A549 (cell line): ENCODE measurements around the gene ABCC4. TPM values are rescaled to one million over a fixed set of nuclear protein-coding genes. Genes with fewer than 3 reads are reported as not detected.
A peak's percentile ranks its signal among the peaks of the same experiment; 100 is the strongest.
"Not testable (repeated sequence)": the region's sequence is repeated elsewhere in the genome, so short reads cannot be mapped to it uniquely, and the experiment has no call there.

ENCODE experiments used
- ATAC-seq, 2 experiments: fragments of 200-7000 bp in 1 of 2; fragments of >200 bp in 1 of 2; cut with Nextera tagmentation in 1 of 2; cut with Tn5 transposase in 1 of 2; 3 replicates each; pipeline versions ENCODE4 v1.8.0 to v1.9.1; 2018 to 2020; ENCODE audit warnings: mild to moderate bottlenecking in 1 of 2, moderate library complexity in 1 of 2
- CTCF ChIA-PET: fragments of 300-600 bp; sonication (Branson Sonifier 250); formaldehyde crosslinking; extraction: SDS; loops from one replicate; lab custom pipeline; 2021; ENCODE audit warnings: antibody characterized with exemption, inconsistent platforms; lab: Yijun Ruan, JAX
- POLR2A ChIA-PET: fragments of 350-600 bp; formaldehyde crosslinking; extraction: SDS; loops from one replicate; lab custom pipeline; 2021; ENCODE audit warnings: antibody characterized with exemption, inconsistent platforms; lab: Yijun Ruan, JAX
- DNase-seq, 2 experiments: peaks; one replicate each; pipeline versions ENCODE4 v3.0.0 to v3.0.0-alpha.2; 2011 to 2016; ENCODE audit warnings: low read depth in 1 of 2, low spot score in 1 of 2
- FAIRE-seq: peaks from 2 replicates; lab custom pipeline; 2011; peaks lifted over from hg19 to GRCh38; lab: Jason Lieb, UNC
- H3K27ac ChIP-seq, 2 experiments: fragments of >200 bp; sonication (Bioruptor Twin); formaldehyde crosslinking; 3 replicates each; pipeline ENCODE4 v1.5.1; 2016 to 2017
- H3K4me1 ChIP-seq: fragments of >200 bp; sonication (Bioruptor Twin); formaldehyde crosslinking; 3 replicates; pipeline ENCODE4 v1.6.1; 2016
- H3K4me2 ChIP-seq: fragments of >200 bp; sonication (Bioruptor Twin); formaldehyde crosslinking; 3 replicates; pipeline ENCODE4 v1.6.1; 2016
- H3K4me3 ChIP-seq: fragments of >200 bp; sonication (Bioruptor Twin); formaldehyde crosslinking; 3 replicates; pipeline ENCODE4 v1.5.1; 2016
- H3K9me3 ChIP-seq: fragments of >200 bp; sonication (Bioruptor Twin); formaldehyde crosslinking; 3 replicates; pipeline ENCODE4 v1.6.1; 2016
- BHLHE40 ChIP-seq: IDR thresholded peaks from 2 replicates; pipeline ENCODE4 v1.6.1; 2012; ENCODE audit warnings: low read depth, low read length, inconsistent platforms
- E2F6 ChIP-seq: IDR thresholded peaks from 2 replicates; pipeline ENCODE4 v1.6.1; 2012; ENCODE audit warnings: low read depth, borderline replicate concordance
- EHF ChIP-seq: fragments of 250-450 bp; sonication (Bioruptor Pico); IDR thresholded peaks from 2 replicates; pipeline ENCODE4 v1.5.0; 2020; ENCODE audit warnings: mild to moderate bottlenecking
- ELK1 ChIP-seq: fragments of 150-350 bp; IDR thresholded peaks from 2 replicates; pipeline ENCODE4 v1.6.1; 2014; ENCODE audit warnings: low read depth, mild to moderate bottlenecking, low read length
- EP300 ChIP-seq, 2 experiments: fragments of >200 bp; sonication (Bioruptor Twin); formaldehyde crosslinking; IDR thresholded peaks; 2 replicates in 1 of 2; 3 replicates in 1 of 2; pipeline ENCODE4 v1.6.1; 2016 to 2017
- ESRRA ChIP-seq: fragments of 150-350 bp; IDR thresholded peaks from 2 replicates; pipeline ENCODE4 v1.6.1; 2014; ENCODE audit warnings: mild to moderate bottlenecking, low read length, borderline replicate concordance
- HES2 ChIP-seq: fragments of >200 bp; sonication (Bioruptor Twin); formaldehyde crosslinking; IDR thresholded peaks from 2 replicates; pipeline ENCODE4 v1.6.1; 2016
- HMGXB4 ChIP-seq: fragments of 250-450 bp; sonication (Bioruptor Pico); IDR thresholded peaks from 2 replicates; pipeline ENCODE4 v1.5.0; 2021; ENCODE audit warnings: mild to moderate bottlenecking, moderate library complexity, borderline replicate concordance
- JUNB ChIP-seq: fragments of >200 bp; sonication (Bioruptor Twin); formaldehyde crosslinking; IDR thresholded peaks from 2 replicates; pipeline ENCODE4 v1.6.1; 2016
- MAX ChIP-seq: IDR thresholded peaks from 2 replicates; pipeline ENCODE4 v1.6.1; 2012
- MYC ChIP-seq: IDR thresholded peaks from 2 replicates; pipeline ENCODE4 v1.6.1; 2012; ENCODE audit warnings: mild to moderate bottlenecking, inconsistent platforms, low read length, improper control_type of control experiment, borderline replicate concordance
- NFE2L2 ChIP-seq: fragments of 150-350 bp; conservative IDR thresholded peaks from 2 replicates; pipeline ENCODE4 v1.6.1; 2014; ENCODE audit warnings: low read length
- NR3C1 ChIP-seq: fragments of >200 bp; sonication (Bioruptor Twin); formaldehyde crosslinking; IDR thresholded peaks from 3 replicates; pipeline ENCODE4 v1.6.1; 2017
- PBX3 ChIP-seq: IDR thresholded peaks from 2 replicates; pipeline ENCODE4 v1.6.1; 2012
- REST ChIP-seq: fragments of 200-600 bp; sonication (generic); IDR thresholded peaks from 2 replicates; pipeline ENCODE4 v1.6.1; 2016; ENCODE audit warnings: antibody characterized with exemption, mild to moderate bottlenecking, moderate library complexity
- SMC3 ChIP-seq: fragments of >200 bp; sonication (Bioruptor Twin); formaldehyde crosslinking; IDR thresholded peaks from 3 replicates; pipeline ENCODE4 v1.6.1; 2018; ENCODE audit warnings: inconsistent platforms
- TP53 ChIP-seq: fragments of 250-450 bp; sonication (Bioruptor Pico); IDR thresholded peaks from 2 replicates; pipeline ENCODE4 v1.5.0; 2021; ENCODE audit warnings: mild to moderate bottlenecking, moderate library complexity
- USF2 ChIP-seq: fragments of 450-650 bp; IDR thresholded peaks from 2 replicates; pipeline ENCODE4 v1.6.1; 2014; ENCODE audit warnings: antibody characterized with exemption
- ZC3H11A ChIP-seq: fragments of 450-650 bp; IDR thresholded peaks from 2 replicates; pipeline ENCODE4 v1.6.1; 2014; ENCODE audit warnings: antibody characterized with exemption, mild to moderate bottlenecking
- WGBS: methylation state at CpG from one replicate; pipeline ENCODE4 v1.1.6; 2017; ENCODE audit errors: missing lambda C conversion rate; 5-methylcytosine and 5-hydroxymethylcytosine counted together
- polyA plus RNA-seq, 4 experiments: library from polyadenylated mRNA; depleted of rRNA in 3 of 4; stranded (reverse); fragments of >200 nt; fragmentation: RNase III in 1 of 4; extraction: RNeasy Plus Mini Kit Qiagen cat#74134 plus additional on column Dnase treatment in 1 of 4; gene quantifications; 2 replicates in 3 of 4; 3 replicates in 1 of 4; pipeline ENCODE4 v1.2.3, GENCODE V29; 2011 to 2017

ABCC4 gene
- polyA plus RNA-seq, 2 of the 4 experiments (the other 2 are of a cell fraction): 23.5 to 56.2 TPM

GRCh38 chr13:95292622-95293021, 8.6 kb downstream of the ABCC4 start:
- Histone ChIP-seq H3K4me3 (no peak overlapping the region), H3K4me1 (peaks cover 31% of the 10 kb centered on the region), H3K27ac (0 out of 6 replicates have a peak overlapping the region, but pooled peaks of 1 of the 2 experiments have one; percentile 28), H3K9me3 (no peaks in the 10 kb centered on the region), H3K4me2 (no peak overlapping the region)
- DNase-seq (no peak), FAIRE-seq (no peak), ATAC-seq (no peak)
- TF ChIP-seq ELK1 (no peak), BHLHE40 (no peak), ESRRA (no peak), USF2 (no peak), REST (no peak), JUNB (no peak), EHF (no peak), HMGXB4 (no peak), EP300 (IDR thresholded peaks at IDR 0.05) (no peak), NFE2L2 (no peak), NR3C1 (no peak), MAX (no peak), HES2 (no peak), TP53 (CRISPR knock-in tag) (no peak), SMC3 (no peak), E2F6 (no peak), PBX3 (no peak), ZC3H11A (no peak), MYC (no peak)
- CTCF ChIA-PET: interaction anchor here (0.6 to 3.4 kb wide), 10 partner anchors 8 to 112 kb away, joined by 3 to 14 read pairs (median 4); no protein-coding TSS in a partner anchor
- POLR2A ChIA-PET: no interaction called here
- 95% methylated on average over 9 of the region's 9 CpGs for WGBS

- not testable (repeated sequence) for H3K4me2 ChIP-seq, DNase-seq, H3K9me3 ChIP-seq, FAIRE-seq, H3K4me3 ChIP-seq, H3K4me1 ChIP-seq, ATAC-seq, H3K27ac ChIP-seq
- CTCF ChIA-PET: interaction anchor here (0.7 to 4.5 kb wide), 3 partner anchors 88 to 125 kb away, joined by 3 to 24 read pairs (median 4); no protein-coding TSS in a partner anchor
- WGBS: 97% methylated on average over 4 of the region's 4 CpGs
- POLR2A ChIA-PET: interaction anchor here (0.7 kb wide), 1 partner anchor 111 kb away, joined by 5 read pairs; no protein-coding TSS in a partner anchor
Measured at GRCh38 chr13:95289901-95290300, 11.3 kb downstream of the ABCC4 start.
